Activated effector memory CD4-positive, alpha-beta T cell treated with anti-CD3 and anti-CD28 coated beads, Interleukin-2, amount 50 U/mL, for 16 hours (primary cell): ENCODE measurements around the gene SLC38A10.
A peak's percentile ranks its signal among the peaks of the same experiment; 100 is the strongest.

Experiments used
- DNase-seq: peaks from one replicate; pipeline ENCODE4 v3.0.0-alpha.2; 2020

The SLC38A10 gene

GRCh38 chr17:81273698-81274470 lies 21.2 kb downstream of the SLC38A10 start:
- no peak for DNase-seq

- DNase-seq, result no peak
Observed at GRCh38 chr17:81272616-81273015, 22.5 kb downstream of the SLC38A10 start.

- DNase-seq, result no peak
Observed at GRCh38 chr17:81271226-81271625, 23.9 kb downstream of the SLC38A10 start.

GRCh38 chr17:81270279-81270678 lies 24.8 kb downstream of the SLC38A10 start:
- DNase-seq, result no peak

- no peak for DNase-seq
Observed at GRCh38 chr17:81267390-81268067, 27.6 kb downstream of the SLC38A10 start.

GRCh38 chr17:81265576-81265975 lies 29.5 kb downstream of the SLC38A10 start:
- DNase-seq, result no peak

- no peak for DNase-seq
Observed at GRCh38 chr17:81264640-81265039, 30.5 kb downstream of the SLC38A10 start.

- DNase-seq, result no peak
Observed at GRCh38 chr17:81263371-81264181, 31.5 kb downstream of the SLC38A10 start.

GRCh38 chr17:81261582-81262336 lies 33.3 kb downstream of the SLC38A10 start:
- no peak for DNase-seq

GRCh38 chr17:81261096-81261495 lies 34.0 kb downstream of the SLC38A10 start:
- DNase-seq, result no peak

- DNase-seq, result no peak
Observed at GRCh38 chr17:81260641-81261040, 34.5 kb downstream of the SLC38A10 start.

- DNase-seq, result no peak
Observed at GRCh38 chr17:81260171-81260570, 34.9 kb downstream of the SLC38A10 start.

GRCh38 chr17:81259058-81259605 lies 36.0 kb downstream of the SLC38A10 start:
- no peak for DNase-seq

GRCh38 chr17:81258292-81258691 lies 36.8 kb downstream of the SLC38A10 start:
- DNase-seq, result no peak

GRCh38 chr17:81257533-81257932 lies 37.6 kb downstream of the SLC38A10 start:
- DNase-seq, result no peak

GRCh38 chr17:81256616-81257015 lies 38.5 kb downstream of the SLC38A10 start:
- DNase-seq, result no peak

GRCh38 chr17:81254955-81255717 lies 40.0 kb downstream of the SLC38A10 start:
- DNase-seq, result no peak

- peak; percentile 82 for DNase-seq
Observed at GRCh38 chr17:81253358-81254131, 41.6 kb downstream of the SLC38A10 start.

- no peak for DNase-seq
Observed at GRCh38 chr17:81252987-81253329, 42.1 kb downstream of the SLC38A10 start.

- DNase-seq, result no peak
Observed at GRCh38 chr17:81252326-81252986, 42.7 kb downstream of the SLC38A10 start.
